Smooth muscle cell (in vitro differentiated cells): ENCODE results near the gene SCFD2. TPM values are rescaled to one million over a fixed set of nuclear protein-coding genes. Genes with fewer than 3 reads are reported as not detected.

Source experiments
- DNase-seq: peaks from one replicate; lab custom pipeline; 2025; ENCODE audit not compliant: unreplicated experiment; lab: John Stamatoyannopoulos, UW
- H2AFZ ChIP-seq: fragments of 200-600 bp; sonication (generic); 2 replicates; pipeline ENCODE4 v1.6.0; 2016; ENCODE audit warnings: antibody characterized with exemption, low read depth, mild to moderate bottlenecking
- H3F3A ChIP-seq: fragments of 200-600 bp; sonication (generic); 2 replicates; pipeline ENCODE4 v1.6.0; 2017; ENCODE audit warnings: antibody characterized with exemption, low read depth
- H3K27ac ChIP-seq: fragments of 200-600 bp; sonication (generic); 2 replicates; pipeline ENCODE4 v1.5.1; 2016; ENCODE audit warnings: low read depth, mild to moderate bottlenecking
- H3K27me3 ChIP-seq: fragments of 200-600 bp; sonication (generic); 2 replicates; pipeline ENCODE4 v1.6.1; 2016; ENCODE audit warnings: low read depth, mild to moderate bottlenecking
- H3K36me3 ChIP-seq: fragments of 200-600 bp; sonication (generic); 2 replicates; pipeline ENCODE4 v1.5.1; 2016; ENCODE audit warnings: low read depth
- H3K4me1 ChIP-seq: fragments of 200-600 bp; sonication (generic); 2 replicates; pipeline ENCODE4 v1.5.1; 2016; ENCODE audit warnings: low read depth
- H3K4me2 ChIP-seq: fragments of 200-600 bp; sonication (generic); 2 replicates; pipeline ENCODE4 v1.6.0; 2016; ENCODE audit warnings: mild to moderate bottlenecking
- H3K4me3 ChIP-seq: fragments of 200-600 bp; sonication (generic); 2 replicates; pipeline ENCODE4 v1.5.1; 2016; ENCODE audit warnings: mild to moderate bottlenecking
- H3K79me2 ChIP-seq: fragments of 200-600 bp; sonication (generic); 2 replicates; pipeline ENCODE4 v1.6.0; 2016; ENCODE audit warnings: low read depth, mild to moderate bottlenecking
- H3K9ac ChIP-seq: fragments of 200-600 bp; sonication (generic); 2 replicates; pipeline ENCODE4 v1.6.0; 2016; ENCODE audit warnings: low read depth
- H3K9me3 ChIP-seq: fragments of 200-600 bp; sonication (generic); replicated peaks from 2 replicates; pipeline ENCODE4 v1.5.1; 2016; ENCODE audit warnings: low read depth
- H4K20me1 ChIP-seq: fragments of 200-600 bp; sonication (generic); 2 replicates; pipeline ENCODE4 v1.6.0; 2016; ENCODE audit warnings: low read depth
- CTCF ChIP-seq: fragments of 200-600 bp; sonication (generic); IDR thresholded peaks from 2 replicates; pipeline ENCODE4 v1.5.1; 2017; ENCODE audit warnings: borderline replicate concordance, mild to moderate bottlenecking, antibody characterized with exemption; ENCODE audit not compliant: insufficient read depth, poor library complexity, severe bottlenecking
- WGBS: methylation state at CpG from one replicate; pipeline ENCODE4 v1.1.7; 2016; ENCODE audit warnings: low lambda C conversion rate; 5-methylcytosine and 5-hydroxymethylcytosine counted together
- polyA plus RNA-seq: library from polyadenylated mRNA; unstranded; fragments of >200 nt; fragmentation: Nextera tagmentation; extraction: Ambion mirVana; gene quantifications from 2 replicates; pipeline ENCODE4 v1.2.1, GENCODE V29; 2016
- total RNA-seq: library from RNA; depleted of rRNA; stranded (reverse); fragments of >200 nt; gene quantifications from 2 replicates; pipeline ENCODE4 v1.2.3, GENCODE V29; 2014

SCFD2 gene
- total and polyA plus RNA-seq, 2 experiments from 2014 or later: 7.8 to 11.4 TPM

- Histone ChIP-seq H2AFZ (no peak overlapping the region), H3K27ac (no peak overlapping the region), H3K4me3 (no peak overlapping the region), H3F3A (no peaks in the 10 kb centered on the region), H3K79me2 (no peaks in the 10 kb centered on the region), H3K4me2 (no peak overlapping the region), H3K27me3 (no peaks in the 10 kb centered on the region), H3K36me3 (no peaks in the 10 kb centered on the region), H3K9ac (no peak overlapping the region), H4K20me1 (no peaks in the 10 kb centered on the region), H3K9me3 (no peaks in the 10 kb centered on the region), H3K4me1 (peaks cover 9% of the 10 kb centered on the region)
- WGBS: 93% methylated on average over 3 of the region's 3 CpGs
- TF ChIP-seq CTCF: no peak
- no peak for DNase-seq
Measured at GRCh38 chr4:52879471-52879870, 486.4 kb downstream of the SCFD2 start.

- Histone ChIP-seq H2AFZ (no peak overlapping the region), H3K27me3 (no peaks in the 10 kb centered on the region), H3K9ac (no peak overlapping the region), H3K36me3 (no peaks in the 10 kb centered on the region), H3K4me1 (peaks cover 18% of the 10 kb centered on the region), H3K27ac (no peak overlapping the region), H3K9me3 (no peaks in the 10 kb centered on the region), H3K79me2 (no peaks in the 10 kb centered on the region), H3K4me2 (no peak overlapping the region), H4K20me1 (no peaks in the 10 kb centered on the region), H3F3A (no peaks in the 10 kb centered on the region), H3K4me3 (no peak overlapping the region)
- DNase-seq: no peak
- no peak for TF ChIP-seq CTCF
- WGBS: 83% methylated on average over 6 of the region's 6 CpGs
Measured at GRCh38 chr4:52877694-52878093, 488.2 kb downstream of the SCFD2 start.

GRCh38 chr4:52877036-52877435 lies 488.8 kb downstream of the SCFD2 start:
- H3K4me3 ChIP-seq: no peak overlapping the region
- no peak overlapping the region for H3K27ac ChIP-seq
- H2AFZ ChIP-seq: no peak overlapping the region
- no peak for TF ChIP-seq CTCF
- no peaks in the 10 kb centered on the region for H3K36me3 ChIP-seq
- no peaks in the 10 kb centered on the region for H3K27me3 ChIP-seq
- H4K20me1 ChIP-seq: no peaks in the 10 kb centered on the region
- no peak for DNase-seq
- H3K79me2 ChIP-seq: no peaks in the 10 kb centered on the region
- H3K9me3 ChIP-seq: no peaks in the 10 kb centered on the region
- H3K4me2 ChIP-seq: no peak overlapping the region
- H3F3A ChIP-seq: no peaks in the 10 kb centered on the region
- peaks cover 17% of the 10 kb centered on the region for H3K4me1 ChIP-seq
- WGBS: 96% methylated on average over 2 of the region's 2 CpGs
- no peak overlapping the region for H3K9ac ChIP-seq

- no peak overlapping the region for H3K27ac ChIP-seq
- no peak overlapping the region for H3K4me2 ChIP-seq
- H2AFZ ChIP-seq: no peak overlapping the region
- no peak for TF ChIP-seq CTCF
- DNase-seq: no peak
- 87% methylated on average over 4 of the region's 4 CpGs for WGBS
- peaks cover 17% of the 10 kb centered on the region for H3K4me1 ChIP-seq
- H4K20me1 ChIP-seq: no peaks in the 10 kb centered on the region
- no peak overlapping the region for H3K9ac ChIP-seq
- H3K27me3 ChIP-seq: no peaks in the 10 kb centered on the region
- no peaks in the 10 kb centered on the region for H3K79me2 ChIP-seq
- H3K4me3 ChIP-seq: no peak overlapping the region
- H3K36me3 ChIP-seq: no peaks in the 10 kb centered on the region
- H3F3A ChIP-seq: no peaks in the 10 kb centered on the region
- no peaks in the 10 kb centered on the region for H3K9me3 ChIP-seq
Measured at GRCh38 chr4:52876069-52876468, 489.8 kb downstream of the SCFD2 start.
